Common myeloid progenitor, CD34-positive (primary cell): ENCODE data around the gene SYT13.

ENCODE experiments used
- CTCF ChIA-PET: fragments of 350-600 bp; sonication (Branson Sonifier 250); formaldehyde crosslinking; loops from one replicate; lab custom pipeline; 2021; ENCODE audit warnings: antibody characterized with exemption; lab: Charles Lee
- POLR2A ChIA-PET: fragments of 350-600 bp; sonication (Branson Sonifier 250); formaldehyde crosslinking; loops from one replicate; lab custom pipeline; 2021; ENCODE audit warnings: antibody characterized with exemption; lab: Charles Lee
- DNase-seq, 3 donors: peaks; one replicate each; pipeline versions ENCODE4 v3.0.0 to v3.0.0-alpha.2; 2013
- H3K27ac ChIP-seq, 2 experiments: 1 replicate in 1 of 2; 2 replicates in 1 of 2; pipeline ENCODE4 v1.7.0; 2013; ENCODE audit warnings: inconsistent platforms in 2 of 2, low read length in 2 of 2, mild to moderate bottlenecking in 2 of 2, low read depth in 1 of 2, moderate library complexity in 1 of 2; ENCODE audit not compliant: severe bottlenecking in 2 of 2, insufficient read depth in 1 of 2, poor library complexity in 1 of 2
- H3K27me3 ChIP-seq, 5 experiments: replicated peaks in 2 of 5; 1 replicate in 3 of 5; 2 replicates in 2 of 5; pipeline versions ENCODE4 v1.6.1 to v1.7.0; 2013; ENCODE audit warnings: low read length in 4 of 5, mild to moderate bottlenecking in 2 of 5, moderate library complexity in 2 of 5, inconsistent platforms in 1 of 5; ENCODE audit not compliant: insufficient read depth in 5 of 5, control insufficient read depth in 4 of 5
- H3K36me3 ChIP-seq, 4 experiments: 1 replicate in 2 of 4; 2 replicates in 2 of 4; pipeline versions ENCODE4 v1.6.1 to v1.7.0; 2013; ENCODE audit warnings: low read length in 3 of 4, control low read depth in 1 of 4, mild to moderate bottlenecking in 1 of 4; ENCODE audit not compliant: control insufficient read depth in 4 of 4, insufficient read depth in 4 of 4
- H3K4me1 ChIP-seq, 4 experiments: 1 replicate in 3 of 4; 2 replicates in 1 of 4; pipeline versions ENCODE4 v1.6.1 to v1.7.1; 2013; ENCODE audit warnings: low read length in 3 of 4, mild to moderate bottlenecking in 3 of 4, control low read depth in 1 of 4, inconsistent platforms in 1 of 4, moderate library complexity in 1 of 4; ENCODE audit not compliant: control insufficient read depth in 4 of 4, insufficient read depth in 4 of 4; ENCODE audit errors: control extremely low read depth in 1 of 4
- H3K4me3 ChIP-seq, 7 experiments: 1 replicate in 4 of 7; 2 replicates in 3 of 7; pipeline versions ENCODE4 v1.5.1 to v1.7.0; 2013; ENCODE audit warnings: mild to moderate bottlenecking in 7 of 7, low read length in 6 of 7, moderate library complexity in 6 of 7, inconsistent platforms in 2 of 7, low read depth in 2 of 7, control low read depth in 1 of 7; ENCODE audit not compliant: insufficient read depth in 4 of 7, control insufficient read depth in 1 of 7; ENCODE audit errors: extremely low read depth in 1 of 7
- H3K9me3 ChIP-seq, 5 experiments: 1 replicate in 4 of 5; 2 replicates in 1 of 5; pipeline versions ENCODE4 v1.6.1 to v1.7.1; 2013; ENCODE audit warnings: low read length in 4 of 5, mild to moderate bottlenecking in 2 of 5, inconsistent platforms in 1 of 5, low read depth in 1 of 5, moderate library complexity in 1 of 5; ENCODE audit not compliant: control insufficient read depth in 4 of 5, insufficient read depth in 2 of 5; ENCODE audit errors: control extremely low read depth in 1 of 5
- WGBS: methylation state at CpG from one replicate; pipeline ENCODE4 v1.1.5; 2013; ENCODE audit not compliant: insufficient coverage; 5-methylcytosine and 5-hydroxymethylcytosine counted together

SYT13 gene

DNA sequence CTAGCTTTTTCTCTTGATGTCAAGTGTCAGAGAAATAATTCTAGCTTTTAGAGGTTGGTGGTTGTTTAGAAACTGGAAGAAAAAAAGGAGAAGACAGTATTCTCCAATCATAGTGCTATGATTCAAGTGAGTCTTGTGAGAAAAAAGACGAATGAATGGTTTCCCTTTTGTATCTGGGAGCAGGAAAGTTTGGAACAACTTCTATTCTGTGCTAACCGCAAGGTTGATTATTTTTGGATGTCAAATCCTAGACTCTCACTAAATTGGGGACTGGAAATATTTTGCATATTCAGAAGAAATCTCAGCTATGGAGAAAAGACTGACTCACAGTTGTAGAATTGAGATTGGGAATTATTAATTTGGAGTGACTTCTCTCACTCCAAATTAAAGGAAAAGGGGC, 69.2 kb downstream of the SYT13 start:
- 86% methylated on average over 1 of the region's 2 CpGs for WGBS
- no peak for DNase-seq
- no peak overlapping the region for H3K4me3 ChIP-seq
- no peaks in the 10 kb centered on the region for H3K4me1 ChIP-seq
- H3K9me3 ChIP-seq = no peaks in the 10 kb centered on the region
- ChIA-PET CTCF (interaction anchor here (0.9 to 2.4 kb wide), 2 partner anchors 10 to 21 kb away, joined by 3 to 7 read pairs; no protein-coding TSS in a partner anchor), POLR2A (no interaction called here)
- peaks cover 0 to 38% (median 28%) of the 10 kb centered on the region in 4 experiments for H3K36me3 ChIP-seq
- H3K27ac ChIP-seq = no peak overlapping the region
- no peaks in the 10 kb centered on the region for H3K27me3 ChIP-seq

DNA sequence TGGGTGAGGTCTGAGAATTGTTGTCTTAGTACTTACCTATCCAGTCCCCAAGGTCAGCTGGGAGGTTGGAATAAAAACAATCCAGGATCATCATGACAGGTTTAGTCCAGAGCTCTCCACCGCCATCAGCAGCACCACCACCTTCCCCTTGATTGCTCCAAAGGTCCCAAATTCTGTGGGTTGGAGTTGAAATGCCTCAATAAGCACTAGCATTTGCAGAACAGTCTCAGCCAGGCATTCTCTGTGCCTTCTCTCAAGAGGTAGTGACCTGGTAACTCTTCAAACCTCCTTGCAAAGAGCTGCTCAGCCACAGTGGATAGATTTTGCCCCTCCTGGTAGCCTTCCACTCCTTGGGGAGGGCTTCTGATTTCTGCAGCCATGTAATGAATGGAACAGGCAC, 70.1 kb downstream of the SYT13 start:
- no peaks in the 10 kb centered on the region for H3K4me1 ChIP-seq
- no peak overlapping the region for H3K27ac ChIP-seq
- ChIA-PET CTCF (interaction anchor here (0.8 to 2.4 kb wide), 2 partner anchors 11 to 46 kb away, joined by 3 to 7 read pairs; no protein-coding TSS in a partner anchor), POLR2A (no interaction called here)
- no peak for DNase-seq
- H3K9me3 ChIP-seq = no peaks in the 10 kb centered on the region
- no peaks in the 10 kb centered on the region for H3K27me3 ChIP-seq
- no peak overlapping the region for H3K4me3 ChIP-seq
- WGBS = 100% methylated on average over 1 of the region's 1 CpG
- peaks cover 0 to 30% (median 24%) of the 10 kb centered on the region in 4 experiments for H3K36me3 ChIP-seq

DNA sequence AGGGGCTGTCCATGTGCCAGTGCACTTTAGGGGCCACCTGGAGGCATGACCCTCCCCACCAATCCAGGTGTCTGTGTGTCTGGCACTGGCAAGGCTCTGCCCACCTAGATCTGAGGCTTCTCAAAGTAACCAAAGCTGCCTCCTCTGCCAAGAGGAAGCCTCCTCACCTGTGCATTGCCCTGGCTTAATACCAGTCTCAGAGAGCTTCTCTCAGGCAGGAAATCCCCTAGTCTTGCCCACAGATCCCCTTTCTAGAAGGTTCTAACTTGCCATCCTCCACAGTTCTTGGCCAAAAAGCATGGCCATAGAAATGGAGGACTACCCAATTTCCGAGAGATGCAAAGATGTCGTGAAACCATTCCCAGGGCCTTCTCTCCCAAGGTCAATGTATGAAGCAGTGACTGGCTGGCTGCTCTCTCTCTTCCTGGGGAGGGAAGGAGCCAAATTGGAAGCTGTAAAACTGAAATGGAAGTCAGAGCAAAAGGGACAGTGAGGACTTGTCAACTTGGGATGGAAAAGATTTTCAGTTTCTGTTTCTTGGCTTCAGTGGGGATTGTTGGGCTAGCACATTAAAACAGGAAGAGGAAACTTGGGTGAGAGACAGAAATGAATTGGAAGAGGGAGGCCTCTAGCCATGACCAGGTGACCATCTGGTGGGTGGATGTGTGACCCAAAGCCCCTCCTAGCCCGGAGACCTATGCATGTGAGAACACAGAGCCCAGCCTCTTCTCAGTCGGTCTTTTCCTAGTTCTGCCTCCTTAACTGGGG, 70.9 kb downstream of the SYT13 start:
- no peak for DNase-seq
- Histone ChIP-seq H3K4me3 (no peak overlapping the region), H3K4me1 (peaks cover 0 to 5% (median 3%) of the 10 kb centered on the region in 4 experiments), H3K9me3 (no peaks in the 10 kb centered on the region), H3K27ac (no peak overlapping the region), H3K36me3 (peaks cover 0 to 34% (median 20%) of the 10 kb centered on the region in 4 experiments), H3K27me3 (no peaks in the 10 kb centered on the region)
- WGBS = 100% methylated on average over 3 of the region's 4 CpGs
- ChIA-PET CTCF (interaction anchor here (0.8 to 2.4 kb wide), 2 partner anchors 12 to 45 kb away, joined by 3 to 7 read pairs; no protein-coding TSS in a partner anchor), POLR2A (no interaction called here)

DNA sequence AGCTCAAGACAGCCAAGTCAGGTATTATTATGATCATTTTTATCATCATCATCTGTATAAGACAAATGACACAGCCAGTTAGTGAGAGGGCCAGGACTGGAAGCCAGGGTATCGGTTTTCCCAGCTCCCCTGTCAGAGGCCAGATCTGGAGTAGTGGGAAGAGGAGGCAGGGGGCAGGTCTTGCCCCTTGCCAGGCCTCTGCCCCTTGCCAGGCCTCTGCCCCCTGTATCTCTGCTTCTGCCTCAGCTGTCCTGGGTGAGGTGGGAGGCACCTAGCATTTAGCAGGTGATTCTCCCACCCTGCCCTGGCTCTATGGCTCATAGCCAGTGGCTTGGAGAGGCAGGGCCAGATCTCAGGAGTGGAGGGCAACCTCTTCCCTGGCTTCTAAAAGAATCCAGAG, 72.4 kb downstream of the SYT13 start:
- ChIA-PET POLR2A (no interaction called here), CTCF (interaction anchor here (1.1 to 1.2 kb wide), 2 partner anchors 9 to 27 kb away, joined by 3 read pairs; no protein-coding TSS in a partner anchor)
- WGBS = no CpG with 5 or more reads among the region's 1 CpG
- no peak overlapping the region for H3K27ac ChIP-seq
- no peaks in the 10 kb centered on the region for H3K27me3 ChIP-seq
- no peak overlapping the region for H3K4me3 ChIP-seq
- H3K4me1 ChIP-seq = peaks cover 0 to 20% (median 14%) of the 10 kb centered on the region in 4 experiments
- peaks cover 0 to 26% (median 15%) of the 10 kb centered on the region in 4 experiments for H3K36me3 ChIP-seq
- no peak for DNase-seq
- no peaks in the 10 kb centered on the region for H3K9me3 ChIP-seq

DNA sequence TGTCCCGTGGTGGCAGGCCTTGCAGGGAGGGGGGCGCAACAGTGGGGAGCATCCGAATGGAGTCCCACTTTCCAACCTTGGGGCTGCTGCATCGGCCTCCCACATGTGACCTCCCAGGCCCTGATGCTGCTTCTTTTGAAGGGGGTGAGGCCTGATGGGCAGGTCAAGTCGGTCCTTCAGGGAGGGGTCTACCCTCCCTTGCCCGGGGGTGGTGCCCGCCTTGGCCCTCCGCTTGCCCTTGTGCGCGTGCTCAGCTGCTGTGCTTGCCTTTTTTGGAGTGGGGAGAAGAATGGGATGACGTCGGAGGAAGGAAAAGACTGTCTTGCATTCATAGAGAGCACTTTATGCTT, 72.8 kb downstream of the SYT13 start:
- no peak for DNase-seq
- CTCF ChIA-PET = interaction anchor here (1.1 to 1.9 kb wide), 3 partner anchors 9 to 26 kb away, joined by 3 to 8 read pairs (median 3); no protein-coding TSS in a partner anchor
- POLR2A ChIA-PET = no interaction called here
- H3K4me1 ChIP-seq = peaks cover 0 to 22% (median 14%) of the 10 kb centered on the region in 4 experiments
- H3K27me3 ChIP-seq = no peaks in the 10 kb centered on the region
- no peaks in the 10 kb centered on the region for H3K9me3 ChIP-seq
- no peak overlapping the region for H3K27ac ChIP-seq
- no peak overlapping the region for H3K4me3 ChIP-seq
- WGBS = 97% methylated on average over 9 of the region's 12 CpGs
- H3K36me3 ChIP-seq = peaks cover 0 to 27% (median 15%) of the 10 kb centered on the region in 4 experiments

DNA sequence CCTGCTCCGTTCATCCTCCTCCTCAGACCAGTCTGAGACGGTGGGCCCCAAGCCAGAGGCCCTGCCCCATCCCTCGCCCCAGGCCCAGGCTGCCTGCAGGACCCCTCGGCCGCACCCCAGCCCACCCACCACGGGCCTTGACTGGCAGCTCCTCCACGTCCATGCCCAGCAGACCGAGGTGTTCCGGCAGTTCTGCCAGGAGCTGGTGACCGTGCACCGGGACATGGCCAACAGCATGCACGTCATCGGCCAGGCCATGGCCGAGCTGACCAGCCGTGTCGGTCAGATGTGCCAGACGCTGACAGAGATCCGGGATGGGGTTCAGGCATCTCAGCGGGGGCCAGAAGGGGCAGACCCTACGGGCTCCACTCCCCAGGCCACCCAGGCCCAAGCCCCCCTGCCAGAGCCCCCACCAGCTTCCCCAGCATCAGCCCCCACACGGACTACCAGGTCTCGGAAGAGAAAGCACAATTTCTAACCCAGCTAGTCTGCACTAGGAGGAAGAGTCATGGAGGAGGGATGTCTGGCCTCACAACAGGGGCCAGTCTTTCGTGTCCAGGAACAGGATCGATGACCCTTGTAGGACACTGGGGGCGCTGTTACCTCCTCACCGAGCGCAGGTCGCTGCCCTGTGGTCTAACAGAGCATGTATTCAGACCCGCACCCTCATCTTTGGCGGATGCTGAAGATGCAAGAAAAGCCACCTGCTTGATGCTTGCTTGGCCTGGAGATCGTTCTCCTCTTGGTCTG, 73.4 kb downstream of the SYT13 start:
- CTCF ChIA-PET = interaction anchor here (1.9 kb wide), 1 partner anchor 23 kb away, joined by 8 read pairs; no protein-coding TSS in a partner anchor
- POLR2A ChIA-PET = no interaction called here
- Histone ChIP-seq H3K27me3 (no peaks in the 10 kb centered on the region), H3K4me3 (no peak overlapping the region), H3K27ac (no peak overlapping the region), H3K4me1 (peaks cover 0 to 22% (median 14%) of the 10 kb centered on the region in 4 experiments), H3K9me3 (no peaks in the 10 kb centered on the region), H3K36me3 (peaks cover 0 to 29% (median 15%) of the 10 kb centered on the region in 4 experiments)
- 95% methylated on average over 28 of the region's 31 CpGs for WGBS
- DNase-seq = no peak
